Left forelimb (tissue), 1 donor: ENCODE data around the gene NPFF.
"Not testable (repeated sequence)": the region's sequence is repeated elsewhere in the genome, so short reads cannot be mapped to it uniquely, and the experiment has no call there.

ENCODE experiments used
- DNase-seq: peaks from one replicate; pipeline ENCODE4 v3.0.0-alpha.2; 2018; ENCODE audit warnings: low spot score

Gene NPFF

DNA sequence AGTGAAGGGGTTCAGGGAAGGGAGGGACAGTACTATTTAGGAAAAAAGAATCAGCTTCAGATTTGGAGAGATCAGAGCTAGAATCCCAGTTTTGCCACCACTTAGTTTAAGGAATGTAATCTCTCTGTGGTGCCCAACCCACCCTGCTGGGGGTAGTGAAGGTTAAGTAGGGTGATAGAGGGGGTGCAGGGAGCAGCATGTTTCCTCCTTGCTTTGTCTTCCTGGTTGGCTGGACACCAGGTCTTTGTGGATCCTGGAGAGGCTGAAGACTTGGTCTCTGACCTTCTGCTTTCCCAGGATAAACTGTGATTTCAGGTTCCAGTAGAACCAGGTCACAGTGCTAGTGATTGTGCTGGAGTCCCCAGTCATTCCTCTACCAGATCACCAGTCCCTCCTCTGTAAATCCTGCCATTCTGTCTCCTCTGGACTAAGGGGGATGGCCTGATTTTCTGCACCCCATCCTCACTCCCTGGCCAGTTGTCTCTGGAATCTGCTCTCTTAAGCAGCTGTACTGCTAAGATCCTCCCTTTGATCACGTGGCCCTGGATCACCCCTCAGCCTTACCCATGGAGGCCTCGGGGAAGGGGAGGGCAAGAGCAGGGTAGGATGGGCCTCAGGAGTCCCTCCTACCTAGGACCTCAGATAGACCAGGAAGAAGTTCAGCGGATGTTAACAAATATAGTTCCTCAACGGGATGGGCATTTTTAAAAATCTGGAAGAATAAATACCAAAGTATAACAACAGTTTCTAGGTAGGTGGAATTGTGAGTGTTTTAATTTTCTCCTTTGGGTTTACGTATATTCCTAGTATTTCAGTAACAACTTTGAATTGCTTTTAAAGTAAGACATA, 11.2 kb downstream of the NPFF start:
- DNase-seq = no peak

DNA sequence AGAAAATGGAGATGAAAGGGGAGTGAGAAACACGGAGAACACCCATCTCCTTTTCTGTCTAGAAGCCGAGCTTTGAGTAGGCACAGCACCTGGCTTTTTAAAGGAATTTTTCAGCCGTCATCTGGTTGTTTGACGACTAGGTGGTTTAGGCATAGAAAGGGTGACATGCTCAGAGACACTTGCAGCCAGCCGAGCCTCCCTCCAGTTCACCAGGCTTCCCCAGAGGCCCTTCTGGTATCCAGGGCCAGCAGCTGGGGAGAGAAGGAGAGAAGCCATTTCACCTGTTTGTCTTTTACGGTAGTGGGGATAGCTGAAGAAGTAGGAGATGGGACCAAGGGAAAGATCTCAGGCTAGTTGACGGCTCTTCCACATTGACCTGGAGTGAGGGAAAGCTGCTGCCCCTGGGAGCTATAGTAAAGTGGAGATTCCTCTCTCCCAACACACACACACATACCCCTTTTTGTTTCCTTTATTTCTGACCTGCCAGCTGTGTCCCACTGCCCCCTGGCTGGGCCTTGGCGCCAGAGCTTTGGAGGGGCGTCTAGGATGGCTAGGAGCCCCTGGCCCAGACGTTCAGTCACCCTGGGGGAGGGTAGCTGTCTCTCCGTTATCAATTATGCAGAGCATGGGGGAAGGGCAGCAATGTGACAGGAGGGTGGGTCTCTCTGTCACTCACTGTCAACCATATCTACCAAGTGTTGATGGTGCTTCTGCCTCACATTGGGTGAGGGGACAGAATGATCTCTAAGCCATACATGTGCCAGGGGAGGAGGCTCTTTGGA, 13.5 kb downstream of the NPFF start:
- DNase-seq = no peak

DNA sequence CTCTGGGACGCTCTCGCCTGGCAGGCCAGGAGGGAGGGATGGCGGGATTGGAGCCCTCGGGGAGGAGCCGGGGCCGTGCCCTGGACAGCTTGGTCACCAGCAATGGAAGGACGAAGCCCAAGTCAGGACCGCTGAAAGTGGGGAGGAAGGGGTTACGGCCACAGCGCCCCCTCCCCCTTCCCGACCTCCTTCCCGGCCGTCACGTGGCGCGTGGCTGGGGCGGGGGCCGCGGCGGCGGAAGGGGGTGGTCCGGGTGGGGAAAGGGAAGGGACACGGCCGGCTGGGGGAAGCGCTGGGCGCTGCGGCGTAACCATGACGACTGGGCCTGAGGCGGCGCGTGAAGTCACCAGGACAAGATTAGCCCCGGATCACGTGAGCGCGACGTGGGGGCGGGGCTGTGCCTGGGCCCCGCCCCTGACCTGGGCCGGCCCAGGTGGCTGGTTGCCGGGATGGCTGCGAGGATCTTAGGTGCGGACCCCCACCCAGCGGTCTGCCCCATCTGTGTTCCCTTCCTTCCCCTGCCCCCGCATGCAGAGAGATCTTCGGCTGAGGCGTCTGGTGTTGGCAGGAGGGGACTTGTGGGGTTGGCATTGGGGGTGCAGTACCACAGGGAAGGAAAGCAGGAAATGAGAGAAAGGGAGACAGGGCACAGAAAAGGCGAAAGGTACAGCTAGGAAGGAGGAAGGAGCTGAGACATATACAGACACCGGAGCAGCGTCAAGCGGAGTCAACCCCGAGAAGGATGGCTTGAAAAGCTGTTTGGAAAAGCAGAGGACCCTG, 14.3 kb downstream of the NPFF start:
- DNase-seq = peak; percentile 98

GRCh38 chr12:53492188-53492587, 15.1 kb downstream of the NPFF start:
- no peak for DNase-seq

- no peak for DNase-seq
Observed at GRCh38 chr12:53489242-53489864, 17.9 kb downstream of the NPFF start.

GRCh38 chr12:53486736-53487487, 20.4 kb downstream of the NPFF start:
- DNase-seq = no peak

GRCh38 chr12:53485955-53486735, 21.1 kb downstream of the NPFF start:
- no peak for DNase-seq

DNA sequence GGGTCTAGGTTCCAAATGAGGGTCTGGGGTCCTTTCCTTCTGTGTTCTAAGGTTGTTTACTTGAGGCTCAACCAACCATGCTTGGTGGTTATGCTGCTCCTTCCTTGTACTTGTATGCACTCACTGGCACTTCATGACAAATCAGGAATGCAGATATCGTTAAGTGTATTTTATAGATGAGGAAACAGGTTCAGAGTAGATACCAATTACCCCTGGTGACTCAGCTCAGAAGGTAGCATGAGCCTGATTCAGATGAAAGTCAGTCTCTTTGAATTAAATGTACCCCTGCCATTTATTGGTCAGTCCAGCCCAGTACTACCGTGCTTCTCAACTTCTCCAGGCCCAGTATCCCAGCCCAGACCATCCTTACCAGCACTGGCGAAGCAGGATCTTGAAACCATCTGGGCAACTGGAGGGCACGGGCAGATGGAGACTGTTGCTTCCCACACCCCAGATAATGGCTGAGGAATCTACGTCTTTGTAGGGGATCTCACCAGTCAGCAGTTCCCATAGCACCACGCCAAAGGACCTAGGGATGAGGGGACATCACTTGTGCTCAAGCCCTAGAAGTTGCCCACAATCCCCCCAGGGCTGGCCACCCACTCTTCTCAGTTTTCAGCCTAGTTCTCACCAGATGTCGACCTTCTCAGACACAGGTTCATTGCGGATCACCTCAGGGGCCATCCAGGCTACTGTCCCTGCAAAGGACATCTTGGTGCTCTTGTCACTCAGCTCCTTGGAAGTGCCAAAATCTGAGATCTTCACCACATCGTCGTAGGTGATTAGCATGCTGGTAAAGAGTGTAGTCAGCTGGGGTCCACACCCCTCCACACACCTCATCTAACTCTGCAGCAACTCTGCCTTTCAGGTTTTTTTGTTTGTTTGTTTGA, 22.4 kb downstream of the NPFF start:
- DNase-seq = no peak

DNA sequence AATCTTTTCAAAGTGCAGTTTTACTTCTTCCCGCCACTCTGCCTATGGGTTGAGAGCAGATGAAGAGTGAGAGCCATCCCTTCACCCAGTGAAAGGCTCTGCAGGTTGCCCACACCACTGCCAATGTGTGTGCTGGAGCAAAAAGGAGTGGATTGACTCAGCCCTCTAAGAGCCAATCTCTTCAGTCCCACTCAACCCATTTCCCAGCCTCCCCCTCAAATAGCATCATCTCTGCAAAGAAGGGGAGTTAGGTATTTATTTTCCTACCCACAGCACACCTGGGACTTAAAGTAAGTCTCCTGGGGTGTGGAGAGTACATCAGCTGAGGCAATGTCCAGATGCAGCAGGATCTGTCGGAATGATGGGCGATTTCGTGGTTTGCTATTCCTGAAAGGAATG, 23.3 kb downstream of the NPFF start:
- no peak for DNase-seq

GRCh38 chr12:53483225-53483978, 23.9 kb downstream of the NPFF start:
- DNase-seq = no peak

DNA sequence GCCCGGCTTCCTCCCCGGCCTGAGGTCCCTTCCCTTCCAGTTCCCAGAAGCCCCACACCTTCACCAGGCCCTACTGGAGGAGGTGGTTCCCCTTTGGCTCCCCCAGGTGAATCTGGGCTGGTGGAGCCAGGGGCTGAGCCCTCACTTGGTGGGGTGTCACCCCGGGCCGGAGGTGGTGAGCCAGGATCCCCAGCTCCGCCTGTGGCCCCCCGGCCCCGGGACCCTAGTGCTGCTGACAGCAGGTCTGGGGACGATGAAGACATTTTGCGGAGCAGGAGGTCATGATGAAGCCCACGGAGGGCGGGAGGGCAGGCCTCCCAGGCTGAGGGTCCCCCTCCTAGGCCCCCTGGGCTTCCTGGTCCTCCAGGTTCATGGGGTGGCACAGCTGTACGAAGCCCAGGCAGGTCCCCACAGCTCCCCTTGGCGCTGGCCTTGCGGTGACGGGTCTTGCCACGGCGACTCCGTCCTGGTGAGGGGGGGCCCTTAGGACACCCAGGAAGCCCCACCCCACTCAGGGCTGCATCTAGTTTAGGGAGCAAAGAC, 24.6 kb downstream of the NPFF start:
- no peak for DNase-seq

GRCh38 chr12:53481939-53482586, 25.2 kb downstream of the NPFF start:
- no peak for DNase-seq

DNA sequence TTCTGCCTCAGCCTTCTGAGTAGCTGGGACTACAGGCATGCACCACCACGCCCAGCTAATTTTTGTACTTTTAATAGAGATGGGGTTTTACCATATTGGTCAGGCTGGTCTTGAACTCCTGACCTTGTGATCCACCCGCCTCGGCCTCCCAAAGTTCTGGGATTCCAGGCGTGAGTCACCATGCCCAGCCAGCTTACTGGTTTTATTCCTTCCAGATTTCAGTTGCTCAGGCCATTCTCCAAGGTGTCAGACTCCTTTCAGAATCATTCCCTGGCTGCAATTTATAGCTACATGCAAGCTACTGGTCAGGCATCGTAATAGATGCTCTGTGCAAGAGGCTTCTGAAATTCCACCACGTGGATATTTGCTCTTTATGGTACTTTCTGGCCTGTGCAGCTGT, 25.8 kb downstream of the NPFF start:
- DNase-seq = not testable (repeated sequence)

DNA sequence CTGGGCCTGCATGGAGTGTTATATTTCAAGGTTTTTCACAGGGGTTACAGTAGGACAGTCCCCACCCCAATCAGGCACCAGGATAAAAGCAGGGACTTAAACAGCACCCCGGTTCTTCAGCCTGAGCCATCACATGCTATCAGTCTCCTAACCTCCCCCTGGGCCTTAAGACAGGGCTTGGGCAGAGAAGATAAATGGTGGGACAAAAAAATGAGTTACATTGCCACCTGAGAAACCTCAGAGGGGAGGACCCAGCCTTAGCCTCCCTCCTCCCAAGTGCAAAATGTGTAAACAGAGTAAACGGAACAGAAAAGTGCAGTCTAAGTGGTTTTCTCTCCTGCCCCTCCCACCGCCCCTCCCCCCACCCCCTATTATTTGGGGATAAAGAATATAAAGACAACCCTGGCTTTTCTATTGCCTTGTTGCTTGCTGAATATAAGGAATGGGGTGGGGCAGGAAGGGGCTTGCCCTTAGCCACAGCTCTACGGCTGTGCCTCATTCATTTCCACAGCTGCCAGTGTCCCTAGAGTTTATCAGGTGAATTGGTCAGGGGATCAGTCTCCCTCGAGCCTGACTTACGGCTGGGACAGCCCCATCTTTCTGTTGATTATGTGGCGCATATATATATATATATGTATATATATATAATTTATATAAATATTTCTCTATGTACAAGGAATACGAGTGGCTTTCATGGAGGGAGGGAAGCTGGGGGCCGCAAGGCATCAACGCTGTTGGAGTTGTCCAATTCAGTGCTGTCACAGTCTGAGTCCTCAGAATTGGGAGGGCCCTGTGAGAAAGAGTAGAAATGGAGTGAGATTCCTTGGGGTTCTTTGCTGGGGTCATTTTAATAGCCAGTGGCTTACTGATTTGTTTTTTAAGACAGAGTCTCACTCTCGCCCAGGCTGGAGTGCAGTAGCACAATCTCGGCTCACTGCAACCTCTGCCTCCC, 26.5 kb downstream of the NPFF start:
- DNase-seq = no peak

GRCh38 chr12:53479331-53479730, 28.0 kb downstream of the NPFF start:
- DNase-seq = no peak

GRCh38 chr12:53478865-53479264, 28.4 kb downstream of the NPFF start:
- no peak for DNase-seq

- DNase-seq = no peak
Observed at GRCh38 chr12:53476769-53477209, 30.5 kb downstream of the NPFF start.
